ENCODE results near the gene MMP3.

MMP3 gene

GRCh38 chr11:102853055-102853454 lies 9.6 kb upstream of the MMP3 start:
- Histone ChIP-seq H3K79me2 (ENCODE audit: control insufficient read depth, insufficient read depth, low read length) (no peaks in the 10 kb centered on the region), H2BK5ac (ENCODE audit: low read length) (no peak overlapping the region), H2AK5ac (ENCODE audit: low read length) (no peak overlapping the region), H3K4ac (ENCODE audit: low read depth, low read length) (no peak overlapping the region), H2BK120ac (ENCODE audit: low read depth, low read length) (no peak overlapping the region), H3K18ac (ENCODE audit: low read length) (no peak overlapping the region), H3K9ac (ENCODE audit: low read length) (no peak overlapping the region), H3K79me1 (ENCODE audit: low read length) (no peaks in the 10 kb centered on the region), H3K56ac (ENCODE audit: low read length) (no peak overlapping the region), H4K8ac (ENCODE audit: low read depth, low read length) (no peak overlapping the region), H4K5ac (ENCODE audit: low read length) (no peak overlapping the region), H3K4me3 (ENCODE audit: low read length) (no peak overlapping the region), H3K27me3 (ENCODE audit: insufficient read depth, low read length, poor library complexity) (no peaks in the 10 kb centered on the region), H2BK15ac (replicated peaks; ENCODE audit: low read depth) (no peak overlapping the region), H3K23ac (ENCODE audit: low read length) (no peak overlapping the region), H3K4me2 (ENCODE audit: low read length) (no peak overlapping the region), H3K27ac (ENCODE audit: low read depth, low read length) (no peak overlapping the region), H3K4me1 (ENCODE audit: control insufficient read depth, low read depth, low read length) (no peaks in the 10 kb centered on the region), H3K36me3 (ENCODE audit: control insufficient read depth, insufficient read depth, low read length) (no peaks in the 10 kb centered on the region)
- WGBS (ENCODE audit: extremely low coverage, insufficient coverage, low lambda C conversion rate): no CpG with 5 or more reads among the region's 3 CpGs
- no peak for DNase-seq

DNA sequence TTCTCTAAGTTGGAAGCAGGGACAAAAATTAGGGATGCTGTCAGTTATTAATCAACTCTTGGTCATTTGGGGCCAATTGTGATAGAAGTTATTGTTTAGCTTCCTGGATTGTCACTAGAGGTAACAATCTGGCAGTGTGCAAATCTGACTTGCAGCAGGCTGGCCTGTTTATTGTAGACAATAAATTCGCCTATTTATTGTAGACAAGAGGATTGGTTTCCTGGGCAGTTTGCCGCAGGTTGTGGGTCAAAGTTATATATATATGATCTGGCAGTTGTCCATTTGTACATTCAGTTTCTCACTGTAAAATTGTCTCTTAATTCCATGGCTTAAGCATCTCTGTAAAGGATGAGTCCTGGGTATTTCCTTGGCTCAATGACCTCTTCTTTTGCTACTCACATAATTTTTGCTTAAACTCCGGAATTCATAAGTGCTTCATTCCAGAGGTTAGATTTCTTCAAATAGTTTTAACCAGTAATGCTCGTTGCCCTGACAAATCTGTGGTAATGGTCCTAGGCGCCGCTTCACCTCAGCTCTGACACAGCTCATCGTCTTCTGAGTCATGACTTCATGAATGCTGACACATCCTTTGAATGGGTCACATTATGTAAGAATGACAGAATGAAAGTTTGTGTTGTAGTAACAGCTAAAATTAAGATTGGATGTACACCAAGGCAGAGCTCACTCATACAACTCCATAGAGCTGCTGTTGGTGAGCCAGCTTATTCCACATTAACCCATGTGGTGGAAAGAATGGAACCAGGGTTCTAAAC lies 7.8 kb upstream of the MMP3 start:
- no peak for DNase-seq
- no peak overlapping the region for H3K18ac ChIP-seq (ENCODE audit: low read length)
- no peak overlapping the region for H3K4ac ChIP-seq (ENCODE audit: low read depth, low read length)
- no peak overlapping the region for H4K5ac ChIP-seq (ENCODE audit: low read length)
- no peak overlapping the region for H3K27ac ChIP-seq (ENCODE audit: low read depth, low read length)
- no peaks in the 10 kb centered on the region for H3K27me3 ChIP-seq (ENCODE audit: insufficient read depth, low read length, poor library complexity)
- no peaks in the 10 kb centered on the region for H3K36me3 ChIP-seq (ENCODE audit: control insufficient read depth, insufficient read depth, low read length)
- no peak overlapping the region for H4K8ac ChIP-seq (ENCODE audit: low read depth, low read length)
- H3K4me2 ChIP-seq (ENCODE audit: low read length): no peak overlapping the region
- H3K23ac ChIP-seq (ENCODE audit: low read length): no peak overlapping the region
- no peak overlapping the region for H3K9ac ChIP-seq (ENCODE audit: low read length)
- H3K79me2 ChIP-seq (ENCODE audit: control insufficient read depth, insufficient read depth, low read length): no peaks in the 10 kb centered on the region
- H3K4me3 ChIP-seq (ENCODE audit: low read length): no peak overlapping the region
- H2BK120ac ChIP-seq (ENCODE audit: low read depth, low read length): peak overlapping the region; percentile 14
- H3K56ac ChIP-seq (ENCODE audit: low read length): no peak overlapping the region
- H2BK5ac ChIP-seq (ENCODE audit: low read length): no peak overlapping the region
- H3K4me1 ChIP-seq (ENCODE audit: control insufficient read depth, low read depth, low read length): no peaks in the 10 kb centered on the region
- H2BK15ac ChIP-seq (replicated peaks; ENCODE audit: low read depth): no peak overlapping the region
- H2AK5ac ChIP-seq (ENCODE audit: low read length): no peak overlapping the region
- WGBS (ENCODE audit: extremely low coverage, insufficient coverage, low lambda C conversion rate): no CpG with 5 or more reads among the region's 7 CpGs
- no peaks in the 10 kb centered on the region for H3K79me1 ChIP-seq (ENCODE audit: low read length)

DNA sequence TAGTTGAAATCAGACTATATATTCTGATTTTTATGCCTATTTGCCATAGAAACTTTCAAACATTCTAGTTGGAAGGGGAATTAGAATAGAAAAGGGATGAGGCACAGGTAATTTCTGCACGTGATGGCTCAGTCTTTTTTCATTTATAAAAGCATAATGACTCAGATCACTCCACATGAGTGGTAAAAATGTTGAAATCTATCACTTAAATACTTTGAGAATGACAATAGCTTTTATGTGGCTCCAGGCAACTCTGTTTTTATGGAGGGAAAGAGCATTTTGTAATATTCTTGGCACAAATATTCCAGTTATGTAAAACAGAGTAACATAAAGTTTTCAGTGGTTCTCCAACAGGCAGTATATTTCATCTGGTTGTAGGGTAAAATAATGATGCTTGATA lies 5.9 kb upstream of the MMP3 start:
- H2BK15ac ChIP-seq (replicated peaks; ENCODE audit: low read depth): no peak overlapping the region
- H3K4ac ChIP-seq (ENCODE audit: low read depth, low read length): no peak overlapping the region
- H3K9ac ChIP-seq (ENCODE audit: low read length): no peak overlapping the region
- no peaks in the 10 kb centered on the region for H3K4me1 ChIP-seq (ENCODE audit: control insufficient read depth, low read depth, low read length)
- no peak overlapping the region for H4K5ac ChIP-seq (ENCODE audit: low read length)
- no peak overlapping the region for H3K27ac ChIP-seq (ENCODE audit: low read depth, low read length)
- H3K4me2 ChIP-seq (ENCODE audit: low read length): no peak overlapping the region
- H3K23ac ChIP-seq (ENCODE audit: low read length): no peak overlapping the region
- H2AK5ac ChIP-seq (ENCODE audit: low read length): no peak overlapping the region
- H2BK5ac ChIP-seq (ENCODE audit: low read length): no peak overlapping the region
- WGBS (ENCODE audit: extremely low coverage, insufficient coverage, low lambda C conversion rate): no CpG with 5 or more reads among the region's 1 CpG
- no peaks in the 10 kb centered on the region for H3K27me3 ChIP-seq (ENCODE audit: insufficient read depth, low read length, poor library complexity)
- H3K18ac ChIP-seq (ENCODE audit: low read length): no peak overlapping the region
- H3K36me3 ChIP-seq (ENCODE audit: control insufficient read depth, insufficient read depth, low read length): no peaks in the 10 kb centered on the region
- no peaks in the 10 kb centered on the region for H3K79me1 ChIP-seq (ENCODE audit: low read length)
- DNase-seq: no peak
- H3K79me2 ChIP-seq (ENCODE audit: control insufficient read depth, insufficient read depth, low read length): no peaks in the 10 kb centered on the region
- no peak overlapping the region for H3K56ac ChIP-seq (ENCODE audit: low read length)
- no peak overlapping the region for H4K8ac ChIP-seq (ENCODE audit: low read depth, low read length)
- H3K4me3 ChIP-seq (ENCODE audit: low read length): no peak overlapping the region
- no peak overlapping the region for H2BK120ac ChIP-seq (ENCODE audit: low read depth, low read length)

- Histone ChIP-seq H3K27me3 (ENCODE audit: insufficient read depth, low read length, poor library complexity) (no peaks in the 10 kb centered on the region), H3K4ac (ENCODE audit: low read depth, low read length) (no peak overlapping the region), H2BK5ac (ENCODE audit: low read length) (no peak overlapping the region), H4K5ac (ENCODE audit: low read length) (no peak overlapping the region), H3K23ac (ENCODE audit: low read length) (no peak overlapping the region), H2AK5ac (ENCODE audit: low read length) (no peak overlapping the region), H2BK120ac (ENCODE audit: low read depth, low read length) (no peak overlapping the region), H3K56ac (ENCODE audit: low read length) (no peak overlapping the region), H4K8ac (ENCODE audit: low read depth, low read length) (no peak overlapping the region), H3K4me3 (ENCODE audit: low read length) (no peak overlapping the region), H3K4me1 (ENCODE audit: control insufficient read depth, low read depth, low read length) (no peaks in the 10 kb centered on the region), H3K9ac (ENCODE audit: low read length) (no peak overlapping the region), H3K18ac (ENCODE audit: low read length) (no peak overlapping the region), H2BK15ac (replicated peaks; ENCODE audit: low read depth) (no peak overlapping the region), H3K27ac (ENCODE audit: low read depth, low read length) (no peak overlapping the region), H3K4me2 (ENCODE audit: low read length) (no peak overlapping the region), H3K36me3 (ENCODE audit: control insufficient read depth, insufficient read depth, low read length) (no peaks in the 10 kb centered on the region), H3K79me1 (ENCODE audit: low read length) (no peaks in the 10 kb centered on the region), H3K79me2 (ENCODE audit: control insufficient read depth, insufficient read depth, low read length) (no peaks in the 10 kb centered on the region)
- no CpG with 5 or more reads among the region's 3 CpGs for WGBS (ENCODE audit: extremely low coverage, insufficient coverage, low lambda C conversion rate)
- no peak for DNase-seq
Observed at GRCh38 chr11:102846292-102846691, 2.9 kb upstream of the MMP3 start.

DNA sequence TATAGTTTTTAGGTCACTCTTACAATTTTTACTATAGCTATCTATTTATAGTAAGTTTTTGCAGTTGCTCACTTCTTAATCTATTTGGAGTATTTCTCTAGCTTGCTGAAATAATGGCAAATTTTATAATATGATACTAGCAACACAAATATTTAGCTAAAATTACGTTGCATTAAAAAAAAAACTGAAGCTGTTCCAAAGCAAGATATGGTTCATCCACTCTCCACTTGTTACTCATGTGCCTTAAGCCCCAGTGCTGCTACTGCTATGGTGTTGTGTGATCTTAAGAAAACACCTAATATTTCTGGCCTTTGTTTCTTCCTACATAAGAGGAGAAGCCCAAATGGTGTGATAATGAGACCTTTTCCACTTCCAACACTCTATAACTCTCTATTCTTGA lies 479 bp downstream of the MMP3 start:
- Histone ChIP-seq H2BK5ac (ENCODE audit: low read length) (no peak overlapping the region), H3K18ac (ENCODE audit: low read length) (no peak overlapping the region), H2AK5ac (ENCODE audit: low read length) (no peak overlapping the region), H3K79me1 (ENCODE audit: low read length) (no peaks in the 10 kb centered on the region), H3K4me2 (ENCODE audit: low read length) (no peak overlapping the region), H2BK15ac (replicated peaks; ENCODE audit: low read depth) (no peak overlapping the region), H3K4me3 (ENCODE audit: low read length) (no peak overlapping the region), H4K8ac (ENCODE audit: low read depth, low read length) (no peak overlapping the region), H3K4ac (ENCODE audit: low read depth, low read length) (no peak overlapping the region), H3K4me1 (ENCODE audit: control insufficient read depth, low read depth, low read length) (no peaks in the 10 kb centered on the region), H3K36me3 (ENCODE audit: control insufficient read depth, insufficient read depth, low read length) (no peaks in the 10 kb centered on the region), H3K9ac (ENCODE audit: low read length) (no peak overlapping the region), H3K79me2 (ENCODE audit: control insufficient read depth, insufficient read depth, low read length) (no peaks in the 10 kb centered on the region), H3K23ac (ENCODE audit: low read length) (no peak overlapping the region), H3K56ac (ENCODE audit: low read length) (no peak overlapping the region), H4K5ac (ENCODE audit: low read length) (no peak overlapping the region), H2BK120ac (ENCODE audit: low read depth, low read length) (no peak overlapping the region), H3K27ac (ENCODE audit: low read depth, low read length) (no peak overlapping the region), H3K27me3 (ENCODE audit: insufficient read depth, low read length, poor library complexity) (no peaks in the 10 kb centered on the region)
- no CpG with 5 or more reads among the region's 1 CpG for WGBS (ENCODE audit: extremely low coverage, insufficient coverage, low lambda C conversion rate)
- DNase-seq: no peak

DNA sequence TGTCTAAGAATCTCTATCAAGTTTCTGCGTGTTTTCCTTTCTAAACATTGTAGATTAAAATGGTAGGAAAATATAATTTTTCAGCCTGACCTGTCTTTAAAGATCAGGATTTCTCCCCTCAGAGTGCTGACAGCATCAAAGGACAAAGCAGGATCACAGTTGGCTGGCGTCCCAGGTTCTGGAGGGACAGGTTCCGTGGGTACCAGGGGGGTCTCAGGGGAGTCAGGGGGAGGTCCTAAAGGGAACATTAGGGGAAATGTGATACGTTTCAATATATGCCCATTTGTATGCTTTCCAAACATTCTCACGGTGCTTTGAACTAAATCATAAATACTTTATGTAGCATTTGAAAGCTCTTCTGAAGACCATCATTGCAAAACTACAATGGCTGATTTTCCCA lies 3.4 kb downstream of the MMP3 start:
- H3K56ac ChIP-seq (ENCODE audit: low read length): no peak overlapping the region
- no peak overlapping the region for H3K27ac ChIP-seq (ENCODE audit: low read depth, low read length)
- no peak overlapping the region for H2BK120ac ChIP-seq (ENCODE audit: low read depth, low read length)
- H3K18ac ChIP-seq (ENCODE audit: low read length): no peak overlapping the region
- H2AK5ac ChIP-seq (ENCODE audit: low read length): no peak overlapping the region
- no peak overlapping the region for H2BK5ac ChIP-seq (ENCODE audit: low read length)
- no peaks in the 10 kb centered on the region for H3K36me3 ChIP-seq (ENCODE audit: control insufficient read depth, insufficient read depth, low read length)
- no CpG with 5 or more reads among the region's 5 CpGs for WGBS (ENCODE audit: extremely low coverage, insufficient coverage, low lambda C conversion rate)
- no peak for DNase-seq
- no peaks in the 10 kb centered on the region for H3K27me3 ChIP-seq (ENCODE audit: insufficient read depth, low read length, poor library complexity)
- no peaks in the 10 kb centered on the region for H3K4me1 ChIP-seq (ENCODE audit: control insufficient read depth, low read depth, low read length)
- H3K4ac ChIP-seq (ENCODE audit: low read depth, low read length): no peak overlapping the region
- H3K9ac ChIP-seq (ENCODE audit: low read length): no peak overlapping the region
- no peak overlapping the region for H3K23ac ChIP-seq (ENCODE audit: low read length)
- no peak overlapping the region for H2BK15ac ChIP-seq (replicated peaks; ENCODE audit: low read depth)
- H3K4me3 ChIP-seq (ENCODE audit: low read length): no peak overlapping the region
- H3K79me1 ChIP-seq (ENCODE audit: low read length): no peaks in the 10 kb centered on the region
- H3K79me2 ChIP-seq (ENCODE audit: control insufficient read depth, insufficient read depth, low read length): no peaks in the 10 kb centered on the region
- H4K8ac ChIP-seq (ENCODE audit: low read depth, low read length): no peak overlapping the region
- no peak overlapping the region for H4K5ac ChIP-seq (ENCODE audit: low read length)
- no peak overlapping the region for H3K4me2 ChIP-seq (ENCODE audit: low read length)

Measured in mesendoderm (in vitro differentiated cells).